GM19372 (cell line): ENCODE data around the gene CDC42.

Source experiments
- ATAC-seq: cut with Tn5 transposase; IDR thresholded peaks from one replicate; pipeline ENCODE4 v1.9.1; 2021; ENCODE audit warnings: mild to moderate bottlenecking, low read depth, moderate library complexity; ENCODE audit not compliant: unreplicated experiment

The CDC42 gene

GRCh38 chr1:22123901-22124404, 71.4 kb downstream of the CDC42 start:
- no peak for ATAC-seq

GRCh38 chr1:22124592-22125229, 72.2 kb downstream of the CDC42 start:
- ATAC-seq = no peak

DNA sequence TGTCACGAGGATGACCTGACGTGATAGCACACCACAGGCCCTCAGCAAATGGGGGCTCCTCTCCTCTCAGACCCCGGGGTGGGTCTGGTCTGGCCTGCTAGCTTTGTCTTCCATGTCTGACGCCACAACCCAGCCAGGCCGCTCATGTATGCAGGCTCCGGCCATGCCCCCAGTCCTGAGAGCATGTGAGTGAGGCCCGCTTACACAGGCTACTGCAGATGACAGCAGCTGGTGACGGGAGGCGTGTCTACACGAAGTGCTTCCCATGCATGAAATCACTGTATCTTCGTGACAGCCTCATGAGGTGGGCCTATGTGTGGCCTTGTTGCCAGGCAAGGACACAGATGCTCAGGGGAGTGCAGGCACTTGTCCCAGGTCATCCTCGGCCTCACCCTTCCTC, 74.0 kb downstream of the CDC42 start:
- ATAC-seq = no peak

GRCh38 chr1:22127248-22127647, 74.7 kb downstream of the CDC42 start:
- ATAC-seq = no peak

- ATAC-seq = no peak
These were observed 75.2 kb downstream of the CDC42 start for GRCh38 chr1:22127731-22128130.

DNA sequence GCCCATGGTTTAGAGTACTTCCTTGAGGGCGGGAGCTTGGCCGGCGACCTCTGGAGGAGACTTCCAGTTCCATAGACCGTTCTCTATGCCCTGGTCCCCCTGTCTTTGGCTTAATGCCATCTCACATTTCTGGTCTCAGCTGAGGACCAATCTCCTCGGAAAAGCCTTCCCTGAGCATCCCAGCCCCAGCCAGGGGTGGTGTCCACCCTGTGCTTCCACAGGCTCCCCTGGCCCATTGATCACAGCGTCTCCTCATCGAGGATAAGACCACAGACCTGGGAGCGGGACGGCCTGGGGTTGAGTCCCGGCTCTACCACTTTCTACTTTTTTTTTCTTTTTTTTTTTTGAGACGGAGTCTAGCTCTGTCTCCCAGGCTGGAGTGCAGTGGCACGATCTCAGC, 75.9 kb downstream of the CDC42 start:
- no peak for ATAC-seq

DNA sequence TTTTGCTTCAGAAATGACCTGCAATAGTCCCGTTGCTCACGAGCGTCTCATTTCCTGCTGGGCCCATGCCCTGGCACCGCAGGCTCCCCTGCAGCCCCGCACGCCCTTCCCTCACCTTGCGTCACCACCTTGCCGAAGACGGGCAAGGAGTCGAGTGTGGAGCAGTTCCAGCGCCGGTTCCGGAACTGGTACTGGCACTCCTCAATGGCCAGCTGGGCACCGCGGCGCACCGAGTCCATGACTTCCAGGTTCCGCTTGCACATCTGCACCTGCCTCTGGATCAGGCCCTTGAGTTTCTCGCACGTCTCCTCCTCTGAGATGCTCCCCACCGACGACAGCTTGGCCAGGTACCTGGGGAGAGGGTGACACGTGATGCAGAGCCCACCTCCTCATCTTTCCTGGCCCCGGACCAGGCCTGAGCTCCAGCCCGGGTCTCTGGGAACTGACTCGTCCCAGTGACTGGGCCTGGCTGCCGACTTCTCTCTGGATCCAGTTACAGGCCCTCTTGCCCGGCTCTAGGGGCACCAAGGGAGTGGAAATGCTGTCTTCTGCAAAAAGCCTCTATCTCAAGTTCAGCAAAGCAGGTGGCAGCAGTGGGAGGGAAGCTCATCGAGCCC, 77.1 kb downstream of the CDC42 start:
- no peak for ATAC-seq

GRCh38 chr1:22131062-22131461, 78.6 kb downstream of the CDC42 start:
- no peak for ATAC-seq

DNA sequence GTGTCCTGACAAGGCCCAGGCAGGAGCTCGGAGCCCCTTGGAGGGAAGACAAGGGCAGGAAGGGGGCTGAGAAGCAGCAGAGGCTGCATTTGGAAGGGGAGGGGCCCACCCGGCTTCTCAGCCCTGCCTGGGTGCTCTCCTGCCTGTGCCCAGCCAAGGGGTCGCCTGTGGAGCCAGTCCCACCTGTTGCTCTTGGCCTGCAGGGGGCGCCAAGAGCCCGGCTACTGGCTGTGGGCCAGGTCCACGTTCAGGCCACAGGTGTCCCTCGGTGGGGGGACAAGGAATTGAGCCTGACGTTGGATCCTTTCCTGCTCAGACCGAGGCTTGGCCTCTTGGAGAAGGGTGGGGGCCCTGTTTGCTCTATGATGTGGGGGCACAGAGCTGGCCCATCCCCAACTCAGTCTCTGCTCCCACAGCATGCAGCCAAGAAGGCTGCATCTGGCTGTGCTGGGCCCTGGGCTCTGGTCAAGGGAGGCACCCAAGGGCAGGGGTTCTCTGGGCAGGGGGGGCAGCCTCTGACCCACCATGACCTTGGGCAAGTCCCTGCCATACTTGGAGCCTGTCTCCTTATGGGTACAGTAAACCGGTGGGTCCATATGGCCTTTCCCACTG, 79.5 kb downstream of the CDC42 start:
- ATAC-seq = no peak

DNA sequence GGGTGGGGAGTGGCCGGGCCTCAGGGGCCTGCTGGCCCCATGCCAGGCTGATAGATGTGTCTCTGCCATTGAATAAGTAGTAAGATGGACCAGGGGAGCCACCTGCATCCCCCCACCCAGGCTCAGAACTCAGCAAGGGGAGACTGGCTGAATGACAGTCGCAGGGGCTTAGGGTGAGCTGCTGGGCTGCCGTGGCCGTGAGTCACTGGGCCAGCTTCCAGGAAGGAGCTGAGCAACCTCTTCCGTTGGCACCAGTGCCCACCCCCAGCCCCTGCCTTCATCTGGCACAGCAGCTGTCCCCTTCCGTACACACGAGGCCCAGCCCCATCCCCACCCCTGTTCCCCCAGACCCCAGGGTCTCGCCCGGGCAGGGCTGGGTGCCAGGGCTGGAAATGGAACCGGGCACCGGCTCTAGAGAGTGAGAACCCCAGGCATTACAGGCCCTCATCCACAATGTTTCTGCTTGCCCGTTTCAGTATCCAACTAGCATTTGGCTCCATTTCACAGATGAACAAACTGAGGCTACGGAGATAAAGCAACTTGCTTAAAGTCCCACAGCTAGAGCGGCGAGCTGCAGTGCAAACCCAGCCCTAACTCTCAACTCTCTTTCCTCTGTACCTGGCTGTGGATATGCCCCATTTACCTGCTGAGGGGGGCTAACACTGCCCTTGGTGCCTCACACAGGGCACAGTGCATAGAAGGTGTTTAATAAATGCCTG, 80.2 kb downstream of the CDC42 start:
- ATAC-seq = no peak

DNA sequence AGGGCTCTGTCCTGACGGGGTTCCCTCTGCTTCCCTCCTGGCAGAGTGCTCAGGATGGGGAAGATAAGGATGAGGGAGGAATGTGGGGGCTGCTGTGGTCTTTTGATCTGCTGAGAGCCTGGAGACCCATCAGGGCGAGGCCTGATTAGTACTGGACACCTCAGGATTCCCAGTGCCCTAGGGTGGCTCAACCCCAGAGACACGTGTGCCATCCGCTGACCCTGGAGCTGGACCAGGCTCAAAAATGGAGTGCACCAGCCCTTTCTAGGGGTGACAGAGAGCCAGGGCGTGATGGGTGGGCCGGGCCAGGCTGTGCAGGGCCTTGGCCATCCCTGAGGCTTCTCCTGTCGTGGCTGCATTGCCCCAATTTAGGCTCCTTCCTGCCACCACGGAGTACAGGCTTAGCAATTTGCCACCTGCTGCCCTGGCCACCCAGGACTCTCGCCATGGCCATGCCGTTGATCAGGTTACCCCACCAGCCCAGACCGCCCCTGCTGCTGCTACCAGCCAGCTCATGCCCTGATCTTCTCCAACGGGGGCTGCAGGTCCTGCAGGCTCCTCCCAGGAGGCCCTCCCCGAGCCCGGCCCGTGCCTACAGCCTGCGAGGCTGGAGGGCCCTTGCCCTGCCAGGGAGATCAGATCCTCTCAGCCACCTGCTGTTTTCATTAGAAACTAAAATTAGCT, 80.9 kb downstream of the CDC42 start:
- ATAC-seq = no peak

- ATAC-seq = no peak
These were observed 81.4 kb downstream of the CDC42 start for GRCh38 chr1:22133931-22134324.

DNA sequence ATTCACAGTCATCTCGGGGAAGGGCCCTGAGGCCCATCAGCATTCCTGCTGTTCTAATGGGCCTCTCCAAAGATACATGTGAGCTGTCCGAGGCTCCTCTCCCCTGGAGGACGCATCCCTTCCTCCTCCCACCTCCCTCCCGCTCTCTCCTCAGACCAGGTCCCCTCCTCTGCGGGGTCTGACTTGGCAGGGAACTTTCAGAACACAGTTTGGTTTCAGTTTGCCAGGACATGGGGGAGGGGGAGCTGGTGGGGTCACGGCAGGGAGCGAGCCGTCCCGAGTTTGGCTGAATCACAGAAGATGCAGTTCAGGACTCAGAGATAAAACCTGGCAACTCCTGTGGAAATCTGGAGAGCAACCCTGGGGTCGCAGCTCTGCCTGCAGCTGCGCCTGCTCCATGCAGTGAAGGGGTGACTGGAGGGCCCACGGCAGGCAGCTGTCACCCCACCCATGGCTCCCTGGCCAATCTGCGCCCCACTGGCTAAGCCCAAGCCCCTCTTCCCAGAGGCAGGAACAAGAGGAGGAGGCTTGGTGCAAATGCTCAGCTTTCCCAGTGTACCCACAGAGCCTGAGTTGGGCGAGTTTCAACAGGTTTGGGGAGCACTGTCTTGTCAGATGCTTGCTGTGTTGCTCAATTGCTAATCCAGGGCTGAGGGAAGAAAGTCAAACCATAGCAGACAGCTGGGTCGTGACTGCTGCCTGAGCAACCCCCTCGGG, 84.7 kb downstream of the CDC42 start:
- no peak for ATAC-seq

- ATAC-seq = no peak
These were observed 86.6 kb downstream of the CDC42 start for GRCh38 chr1:22139066-22139594.

- no peak for ATAC-seq
These were observed 87.3 kb downstream of the CDC42 start for GRCh38 chr1:22139817-22140216.
